D341Med (cell line): ENCODE measurements around the gene TRPC4.

ENCODE experiments used
- DNase-seq: peaks from one replicate; pipeline ENCODE4 v3.0.0; 2012; ENCODE audit warnings: low spot score

Gene TRPC4

GRCh38 chr13:37657134-37657533 lies 212.4 kb downstream of the TRPC4 start:
- DNase-seq: no peak

DNA sequence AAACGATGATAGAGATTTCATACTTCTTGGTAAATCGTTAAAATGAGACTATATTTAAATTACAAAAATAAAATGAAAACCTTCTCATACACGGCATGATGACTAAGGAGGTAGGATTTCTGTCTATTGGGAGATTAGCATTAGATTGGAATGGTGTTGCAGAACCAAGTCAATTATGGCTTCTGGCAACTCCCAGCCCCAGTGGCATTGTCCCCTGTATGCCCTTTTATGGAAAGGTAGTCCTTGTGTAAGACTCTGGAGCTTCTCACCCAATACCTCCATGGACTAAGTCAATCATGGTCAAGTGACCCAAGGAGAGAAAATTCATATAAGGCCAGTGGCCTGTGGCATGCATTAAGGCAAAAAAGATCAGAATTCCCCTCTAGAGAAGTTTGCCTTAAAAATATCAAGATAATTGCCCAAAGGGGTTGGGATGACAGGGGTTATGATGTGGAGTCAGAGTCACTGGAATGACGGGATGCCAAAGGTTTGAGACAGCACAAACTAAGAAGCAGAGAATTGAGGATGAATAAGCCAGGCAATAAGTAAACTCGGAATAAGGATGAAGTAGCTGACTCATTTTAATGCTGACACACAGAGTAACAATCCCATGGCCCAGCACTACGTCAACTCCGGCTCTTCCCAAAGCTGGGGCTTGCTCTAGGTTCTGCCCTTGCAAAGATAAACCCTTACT lies 213.2 kb downstream of the TRPC4 start:
- no peak for DNase-seq

GRCh38 chr13:37652596-37652995 lies 217.0 kb downstream of the TRPC4 start:
- DNase-seq: no peak

GRCh38 chr13:37651891-37652290 lies 217.7 kb downstream of the TRPC4 start:
- DNase-seq: no peak

DNA sequence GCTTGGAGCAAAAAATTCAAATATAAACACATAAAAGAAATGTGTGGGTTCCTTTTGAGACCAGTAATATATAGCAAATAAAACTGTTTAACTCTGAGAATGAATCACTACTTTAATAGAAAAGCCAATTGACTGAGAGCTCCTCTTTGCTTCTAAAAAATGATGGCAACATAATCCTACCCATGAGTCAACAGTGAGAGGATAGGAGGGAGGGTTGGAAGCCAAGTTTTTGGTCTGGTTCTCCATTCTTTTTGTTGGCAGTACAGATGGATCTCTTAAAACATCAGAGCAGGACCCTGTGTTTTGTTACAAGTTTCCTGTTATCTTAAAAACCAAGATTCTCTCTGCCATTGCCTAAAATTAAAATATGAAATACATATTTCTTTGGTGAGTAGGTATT lies 221.0 kb downstream of the TRPC4 start:
- DNase-seq: no peak

- DNase-seq: no peak
Observed at GRCh38 chr13:37647031-37647650, 222.4 kb downstream of the TRPC4 start.

DNA sequence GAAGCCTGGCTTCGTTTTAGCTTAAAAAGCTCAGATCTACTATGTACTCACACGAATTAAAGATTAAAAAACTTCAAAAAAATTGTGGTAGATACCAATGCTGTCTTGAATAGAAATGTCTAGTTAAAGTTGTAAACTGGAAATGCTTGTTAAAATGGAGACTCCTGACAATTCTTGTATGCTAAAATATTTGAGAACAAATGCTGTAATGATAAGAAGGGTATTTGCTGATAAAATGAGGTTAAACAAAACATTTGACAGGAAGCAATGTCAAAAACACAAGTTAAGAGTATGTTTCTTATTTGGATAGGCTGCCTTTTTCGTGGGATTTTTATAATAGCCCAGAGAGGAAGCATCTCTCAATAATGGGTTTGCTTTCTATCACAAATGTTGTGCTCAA lies 223.0 kb downstream of the TRPC4 start:
- no peak for DNase-seq

DNA sequence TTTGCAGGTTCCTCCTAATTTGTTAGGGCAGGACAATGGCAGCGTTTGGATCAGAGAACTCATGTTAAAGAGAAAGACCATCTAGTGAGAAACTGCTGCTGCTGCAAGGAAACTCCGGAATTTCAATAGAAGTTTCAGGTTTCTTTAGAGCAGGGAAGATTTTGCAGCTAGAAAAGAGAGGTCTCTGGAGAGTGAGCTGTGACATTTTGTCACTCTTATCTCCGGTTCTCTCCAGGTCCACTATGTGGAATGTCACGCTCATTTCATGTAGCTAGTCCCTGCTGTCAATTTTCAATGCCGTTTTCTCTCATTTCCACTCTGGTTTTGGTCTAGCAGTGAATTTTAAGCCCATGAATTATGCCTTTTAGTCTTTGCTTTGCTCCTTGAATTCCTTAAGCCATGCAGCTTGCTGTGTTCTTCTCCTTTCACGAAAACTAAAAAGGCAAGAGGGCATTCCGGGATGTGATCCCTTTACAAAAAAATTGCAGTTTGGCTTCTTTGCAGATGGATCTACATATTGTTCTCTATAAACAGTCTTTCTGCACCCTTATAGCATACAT lies 224.3 kb downstream of the TRPC4 start:
- DNase-seq: no peak

- no peak for DNase-seq
Observed at GRCh38 chr13:37641391-37641790, 228.2 kb downstream of the TRPC4 start.

DNA sequence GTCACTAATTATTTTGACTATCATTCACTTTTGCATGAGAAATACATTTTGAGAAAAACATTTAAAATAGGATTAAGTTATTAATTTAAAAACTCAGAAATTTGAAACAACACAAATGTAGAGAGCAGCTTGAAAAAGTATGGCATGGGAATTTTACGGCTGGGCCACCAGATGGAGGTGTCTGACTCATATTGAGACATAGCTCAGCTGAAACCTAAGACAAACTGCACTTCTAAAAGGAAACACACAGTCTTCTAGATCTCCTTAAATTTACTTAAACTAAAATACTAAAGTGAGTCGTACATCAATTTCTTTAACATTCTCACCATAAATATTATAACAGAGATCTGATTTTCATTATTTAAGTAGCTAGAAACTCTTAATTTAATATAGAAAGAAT lies 229.1 kb downstream of the TRPC4 start:
- peak; percentile 26 for DNase-seq

- DNase-seq: no peak
Observed at GRCh38 chr13:37636701-37637100, 232.9 kb downstream of the TRPC4 start.

DNA sequence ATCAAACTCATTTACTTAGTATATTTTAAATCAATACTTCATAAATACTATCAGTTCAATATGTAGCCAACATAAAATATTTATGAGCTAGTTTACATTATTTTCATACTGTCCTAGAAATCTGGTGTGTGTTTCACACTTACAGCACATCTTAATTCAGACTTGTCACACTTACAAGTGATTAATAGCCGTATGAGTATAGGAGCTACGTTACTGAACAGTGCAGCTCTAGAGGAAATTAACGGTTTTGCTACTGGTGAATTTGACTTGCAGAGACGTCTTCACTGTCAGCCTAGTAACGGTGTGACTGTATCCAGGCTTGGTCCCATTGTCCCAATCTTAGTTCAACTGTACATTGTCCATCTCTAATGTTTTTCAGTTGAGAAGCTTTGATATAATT lies 237.3 kb downstream of the TRPC4 start:
- DNase-seq: no peak

- DNase-seq: no peak
Observed at GRCh38 chr13:37627428-37627827, 242.1 kb downstream of the TRPC4 start.

DNA sequence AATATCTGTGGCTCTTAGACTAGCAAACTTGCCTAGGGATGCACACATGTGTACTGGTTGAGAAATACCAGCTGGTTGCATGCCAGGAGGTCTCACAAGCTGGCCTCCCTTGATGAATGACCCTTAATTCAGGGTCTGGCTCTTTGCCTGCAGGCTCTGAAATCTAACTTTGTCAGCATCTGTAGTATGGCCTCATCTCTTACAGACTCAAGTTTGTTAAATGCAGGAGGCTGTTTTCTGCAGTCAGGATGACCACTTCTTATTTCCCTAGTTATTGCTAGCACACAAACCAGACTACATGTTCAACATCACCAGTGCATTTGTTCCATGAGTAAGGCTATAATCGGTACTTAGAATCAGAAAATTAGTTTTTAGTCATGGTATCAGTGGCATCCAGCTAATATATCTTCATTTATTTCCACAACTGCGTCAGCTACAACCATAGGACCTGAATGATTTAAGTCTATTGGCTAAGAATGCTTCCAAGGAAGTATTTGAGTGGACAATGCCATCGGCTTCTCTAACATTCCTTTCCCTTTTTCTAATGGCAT lies 247.7 kb downstream of the TRPC4 start:
- DNase-seq: no peak

DNA sequence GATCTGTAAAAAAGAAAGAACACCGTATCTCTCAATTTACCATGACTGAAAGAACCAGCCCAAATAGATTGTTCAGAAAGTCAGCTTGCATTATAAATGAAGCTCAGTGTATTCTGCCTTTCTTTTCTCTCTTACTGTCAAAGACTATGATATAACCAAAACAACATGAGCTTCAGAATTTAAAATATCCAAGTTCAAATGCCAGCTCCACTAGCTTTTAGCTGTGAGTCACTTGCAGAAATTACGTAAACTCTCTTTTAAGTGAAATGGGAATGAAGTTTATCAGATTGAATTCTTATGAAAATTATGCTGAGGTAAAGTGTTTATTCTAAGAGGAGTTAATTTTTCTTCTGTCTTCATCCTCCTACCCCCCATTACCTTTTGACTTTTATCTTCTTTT lies 251.0 kb downstream of the TRPC4 start:
- no peak for DNase-seq

DNA sequence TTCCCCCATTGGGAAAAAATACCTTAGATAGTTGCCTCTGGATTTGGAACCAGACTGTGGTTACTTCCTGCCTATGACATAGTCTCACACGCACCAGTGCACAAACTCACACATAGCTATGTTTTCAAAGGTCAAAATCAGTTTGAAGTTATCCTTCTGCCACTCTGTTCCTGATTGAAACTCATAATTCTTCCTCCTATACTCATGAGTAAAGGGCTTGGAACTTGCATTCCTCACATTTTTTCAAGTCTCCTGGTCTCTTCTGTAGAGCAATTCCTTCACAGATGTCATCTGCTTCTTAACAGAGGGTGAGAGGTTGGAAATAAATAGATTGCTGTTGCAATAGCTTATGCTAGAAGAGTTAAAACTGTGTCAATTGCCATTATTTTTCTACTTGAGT lies 252.4 kb downstream of the TRPC4 start:
- no peak for DNase-seq

- DNase-seq: no peak
Observed at GRCh38 chr13:37616131-37616530, 253.4 kb downstream of the TRPC4 start.

DNA sequence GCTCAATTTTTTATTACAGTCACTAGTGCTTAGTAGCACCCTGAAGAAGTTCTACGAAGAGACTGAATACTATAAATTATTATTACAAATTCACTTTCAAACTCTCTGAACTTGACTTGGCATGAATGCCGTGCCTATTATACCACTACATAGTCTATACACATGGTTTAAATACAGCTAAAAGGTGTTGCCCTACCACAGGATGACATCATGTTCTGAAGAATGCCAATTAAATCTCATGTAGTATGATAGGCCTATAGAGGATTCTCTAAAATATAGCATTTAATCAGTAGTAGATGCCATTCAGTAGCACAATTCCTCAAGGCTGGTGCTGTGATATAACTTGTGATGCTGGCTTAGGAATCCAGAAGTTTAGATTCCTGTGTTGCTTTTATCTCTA lies 254.3 kb downstream of the TRPC4 start:
- no peak for DNase-seq

GRCh38 chr13:37613638-37614037 lies 255.9 kb downstream of the TRPC4 start:
- DNase-seq: no peak

DNA sequence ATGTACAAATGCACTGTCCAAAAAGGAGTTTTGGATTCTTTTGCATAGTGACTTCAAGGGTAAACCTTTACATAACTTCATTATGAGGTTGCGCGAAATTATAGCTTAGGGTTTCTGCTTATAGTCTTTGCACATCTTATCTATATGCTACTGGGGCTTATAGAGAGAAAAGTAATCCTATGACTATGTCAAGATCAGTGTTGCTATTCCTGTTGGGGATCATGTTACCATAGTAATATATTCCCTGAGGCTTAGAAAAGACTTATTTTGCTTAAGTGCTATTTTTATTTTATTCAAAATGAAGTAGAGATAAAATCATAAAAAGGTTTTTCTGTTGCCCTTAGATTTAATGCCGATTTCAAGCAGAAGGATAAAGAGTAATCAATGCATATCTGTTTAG lies 256.3 kb downstream of the TRPC4 start:
- DNase-seq: no peak

DNA sequence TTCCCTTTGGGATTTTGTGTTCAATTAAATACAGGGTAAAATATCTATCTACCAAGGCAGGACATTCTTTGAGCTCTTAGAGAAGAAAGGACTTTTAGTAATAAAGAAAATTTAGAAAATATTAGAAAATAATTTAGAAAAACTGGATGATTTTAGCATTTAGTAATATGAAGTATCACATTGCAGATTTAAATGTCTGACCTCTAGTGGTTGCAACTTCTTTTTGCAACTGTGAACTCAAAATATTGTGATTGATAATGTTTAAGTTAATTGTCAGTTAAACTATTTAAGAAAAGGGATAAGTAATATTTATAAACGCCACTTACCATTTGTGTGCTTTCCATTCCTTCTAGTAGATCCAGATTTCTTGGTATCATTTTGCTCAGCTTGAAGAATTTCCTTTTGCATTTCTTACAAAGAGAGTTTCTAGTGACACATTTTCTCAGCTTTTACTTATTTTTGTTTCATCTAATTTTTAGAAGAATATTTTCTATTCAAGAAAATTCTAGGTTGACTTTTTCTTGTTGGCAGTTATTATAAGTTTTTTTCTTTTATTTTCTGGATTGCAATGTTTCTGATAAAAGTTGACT lies 260.7 kb downstream of the TRPC4 start:
- no peak for DNase-seq

DNA sequence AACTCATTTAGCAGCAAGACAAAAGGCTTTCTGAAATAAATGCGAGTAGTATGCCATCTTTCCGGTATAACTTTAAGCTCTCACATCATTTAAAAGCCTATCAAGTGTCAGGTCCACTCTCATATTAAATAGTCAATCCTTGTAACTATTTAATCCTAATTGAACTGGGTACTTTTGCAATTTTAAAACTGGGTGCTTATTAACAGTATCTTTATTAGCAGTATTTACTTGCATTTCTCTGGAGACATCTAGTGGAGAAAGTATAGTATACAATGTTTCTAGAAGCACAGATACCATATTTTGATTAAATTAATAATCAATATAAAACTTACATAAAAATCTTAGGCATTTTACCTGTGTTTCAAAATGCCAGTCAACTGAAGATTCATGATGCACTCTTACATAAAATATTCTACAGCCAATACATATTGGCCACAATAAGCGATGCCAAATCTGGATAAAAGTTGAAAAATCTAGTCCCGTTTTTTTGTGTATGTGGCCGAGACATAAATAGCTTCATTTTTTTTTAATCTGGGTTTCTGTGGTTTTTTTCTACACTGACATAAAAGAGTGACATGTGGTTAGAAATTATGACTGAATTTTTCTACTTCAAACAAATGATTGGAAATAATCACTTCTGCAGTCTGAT lies 266.7 kb downstream of the TRPC4 start:
- DNase-seq: no peak
